Esophagus muscularis mucosa (tissue), 3 donors: Measurements from ENCODE around the gene NLK.

ENCODE experiments used
- EP300 ChIP-seq: sonication (generic); formaldehyde crosslinking; IDR thresholded peaks from one replicate; pipeline ENCODE4 v1.6.1; 2017; ENCODE audit warnings: antibody characterized with exemption
- TF ChIP-seq, protein P1 (sequence below), 3 experiments: fragments of 200-600 bp in 2 of 3; fragments of 450-650 bp in 1 of 3; sonication (generic) in 2 of 3; IDR thresholded peaks; one replicate each; pipeline ENCODE4 v1.5.1; 2017 to 2019; ENCODE audit warnings: antibody characterized with exemption in 3 of 3, mild to moderate bottlenecking in 2 of 3, moderate library complexity in 1 of 3

DNA sequence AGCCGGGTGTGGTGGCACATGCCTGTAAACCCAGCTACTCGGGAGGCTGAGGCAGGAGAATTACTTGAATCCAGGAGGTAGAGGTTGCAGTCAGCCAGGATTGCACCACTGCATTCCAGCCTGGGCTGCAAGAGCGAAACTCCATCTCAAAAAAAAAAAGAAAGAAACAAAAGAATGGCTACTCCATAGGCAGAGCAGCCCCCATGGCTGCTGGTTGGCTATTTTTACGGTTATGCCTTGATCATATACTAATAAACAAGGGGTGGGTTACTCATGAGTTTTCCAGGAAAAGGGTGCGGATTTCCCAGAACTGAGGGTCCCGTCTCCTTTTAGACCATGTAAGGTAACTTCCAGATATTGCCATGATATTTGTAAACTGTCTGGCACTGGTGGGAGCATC, 200.3 kb downstream of the NLK start:
- TF ChIP-seq, protein P1, sequence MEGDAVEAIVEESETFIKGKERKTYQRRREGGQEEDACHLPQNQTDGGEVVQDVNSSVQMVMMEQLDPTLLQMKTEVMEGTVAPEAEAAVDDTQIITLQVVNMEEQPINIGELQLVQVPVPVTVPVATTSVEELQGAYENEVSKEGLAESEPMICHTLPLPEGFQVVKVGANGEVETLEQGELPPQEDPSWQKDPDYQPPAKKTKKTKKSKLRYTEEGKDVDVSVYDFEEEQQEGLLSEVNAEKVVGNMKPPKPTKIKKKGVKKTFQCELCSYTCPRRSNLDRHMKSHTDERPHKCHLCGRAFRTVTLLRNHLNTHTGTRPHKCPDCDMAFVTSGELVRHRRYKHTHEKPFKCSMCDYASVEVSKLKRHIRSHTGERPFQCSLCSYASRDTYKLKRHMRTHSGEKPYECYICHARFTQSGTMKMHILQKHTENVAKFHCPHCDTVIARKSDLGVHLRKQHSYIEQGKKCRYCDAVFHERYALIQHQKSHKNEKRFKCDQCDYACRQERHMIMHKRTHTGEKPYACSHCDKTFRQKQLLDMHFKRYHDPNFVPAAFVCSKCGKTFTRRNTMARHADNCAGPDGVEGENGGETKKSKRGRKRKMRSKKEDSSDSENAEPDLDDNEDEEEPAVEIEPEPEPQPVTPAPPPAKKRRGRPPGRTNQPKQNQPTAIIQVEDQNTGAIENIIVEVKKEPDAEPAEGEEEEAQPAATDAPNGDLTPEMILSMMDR (IDR thresholded peaks at IDR 0.05): no peak
- TF ChIP-seq EP300: no peak
